ENCODE results near the gene KIF9. TPM values are rescaled to one million over a fixed set of nuclear protein-coding genes. Genes with fewer than 3 reads are reported as not detected.

The KIF9 gene
- total RNA-seq, 1 donor from 2014 or later: 6.9 TPM

DNA sequence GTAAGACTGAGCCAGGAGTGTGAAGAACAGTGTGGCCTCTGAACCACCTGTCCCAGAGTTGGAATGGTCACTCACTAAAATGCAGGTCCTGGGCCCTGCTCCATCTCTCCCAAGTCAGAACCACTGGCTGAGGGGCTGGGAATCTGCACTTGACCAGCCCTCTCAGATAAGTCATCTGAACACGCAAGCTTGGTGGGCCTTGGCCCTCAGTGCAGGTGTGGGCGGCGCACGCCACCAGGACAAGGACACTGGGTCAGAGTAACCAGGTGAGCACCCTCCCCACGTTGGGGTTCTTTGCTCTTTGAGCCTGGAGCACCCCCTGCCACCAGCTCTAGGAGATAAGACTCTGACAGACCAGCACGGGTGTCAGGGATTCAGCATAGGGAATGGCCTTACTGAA lies 42.7 kb downstream of the KIF9 start:
- no peak overlapping the region for H3K4me3 ChIP-seq
- H3K36me3 ChIP-seq: no peaks in the 10 kb centered on the region
- H3K27me3 ChIP-seq: no peaks in the 10 kb centered on the region
- no peaks in the 10 kb centered on the region for H3K9me3 ChIP-seq
- ATAC-seq (no peak), DNase-seq (peak; percentile 54)
- intact Hi-C loops (cut with DNase I): no loop called here
- no peaks in the 10 kb centered on the region for H3K4me1 ChIP-seq
- TF ChIP-seq, protein P1, sequence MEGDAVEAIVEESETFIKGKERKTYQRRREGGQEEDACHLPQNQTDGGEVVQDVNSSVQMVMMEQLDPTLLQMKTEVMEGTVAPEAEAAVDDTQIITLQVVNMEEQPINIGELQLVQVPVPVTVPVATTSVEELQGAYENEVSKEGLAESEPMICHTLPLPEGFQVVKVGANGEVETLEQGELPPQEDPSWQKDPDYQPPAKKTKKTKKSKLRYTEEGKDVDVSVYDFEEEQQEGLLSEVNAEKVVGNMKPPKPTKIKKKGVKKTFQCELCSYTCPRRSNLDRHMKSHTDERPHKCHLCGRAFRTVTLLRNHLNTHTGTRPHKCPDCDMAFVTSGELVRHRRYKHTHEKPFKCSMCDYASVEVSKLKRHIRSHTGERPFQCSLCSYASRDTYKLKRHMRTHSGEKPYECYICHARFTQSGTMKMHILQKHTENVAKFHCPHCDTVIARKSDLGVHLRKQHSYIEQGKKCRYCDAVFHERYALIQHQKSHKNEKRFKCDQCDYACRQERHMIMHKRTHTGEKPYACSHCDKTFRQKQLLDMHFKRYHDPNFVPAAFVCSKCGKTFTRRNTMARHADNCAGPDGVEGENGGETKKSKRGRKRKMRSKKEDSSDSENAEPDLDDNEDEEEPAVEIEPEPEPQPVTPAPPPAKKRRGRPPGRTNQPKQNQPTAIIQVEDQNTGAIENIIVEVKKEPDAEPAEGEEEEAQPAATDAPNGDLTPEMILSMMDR (IDR thresholded peaks at IDR 0.05): no peak
- no peak overlapping the region for H3K27ac ChIP-seq

DNA sequence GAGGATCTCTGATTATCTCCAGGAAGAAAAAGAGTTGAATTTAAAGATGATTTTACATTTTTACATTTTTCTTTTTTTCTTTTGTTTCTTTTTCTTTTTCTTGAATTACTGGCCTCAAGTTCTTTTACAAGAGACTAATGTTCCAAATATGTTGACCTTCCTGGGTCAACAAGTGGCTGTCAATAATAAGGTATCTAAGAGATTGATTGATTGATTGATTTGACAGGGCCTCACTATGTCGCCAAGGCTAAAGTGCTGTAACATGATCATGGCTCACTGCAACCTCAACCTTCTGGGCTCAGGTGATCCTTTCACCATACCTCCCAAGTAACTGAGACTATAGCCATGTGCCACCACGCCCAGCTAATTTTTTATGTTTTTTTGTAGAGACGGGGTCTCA lies 44.6 kb downstream of the KIF9 start:
- intact Hi-C loops (cut with DNase I): no loop called here
- H3K27ac ChIP-seq: no peak overlapping the region
- no peak for ATAC-seq
- H3K4me3 ChIP-seq: no peak overlapping the region
- no peaks in the 10 kb centered on the region for H3K4me1 ChIP-seq
- no peaks in the 10 kb centered on the region for H3K27me3 ChIP-seq
- H3K36me3 ChIP-seq: no peaks in the 10 kb centered on the region
- TF ChIP-seq, protein P1 (IDR thresholded peaks at IDR 0.05): no peak
- H3K9me3 ChIP-seq: no peaks in the 10 kb centered on the region
- no peak for DNase-seq

DNA sequence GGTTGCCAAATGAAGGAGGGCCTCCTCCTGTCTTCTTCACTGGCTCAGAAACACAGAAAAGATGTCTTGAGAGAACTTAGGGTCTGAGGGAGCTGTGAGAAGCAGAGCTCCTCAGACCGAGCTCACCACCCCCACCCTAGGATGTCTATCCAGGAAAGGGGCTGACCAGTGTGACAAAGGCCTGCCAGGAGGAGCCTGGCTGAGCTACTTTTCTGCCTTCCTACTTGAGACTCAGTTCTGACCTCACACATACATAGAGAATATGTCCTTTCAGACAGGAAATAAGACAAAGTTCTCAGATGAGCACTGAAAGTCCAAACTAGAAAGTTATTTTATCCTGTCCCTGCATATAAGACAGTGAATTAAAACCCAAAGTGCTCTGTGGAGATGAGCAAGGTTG lies 54.5 kb downstream of the KIF9 start:
- ATAC-seq: peak; percentile 20
- no peaks in the 10 kb centered on the region for H3K36me3 ChIP-seq

DNA sequence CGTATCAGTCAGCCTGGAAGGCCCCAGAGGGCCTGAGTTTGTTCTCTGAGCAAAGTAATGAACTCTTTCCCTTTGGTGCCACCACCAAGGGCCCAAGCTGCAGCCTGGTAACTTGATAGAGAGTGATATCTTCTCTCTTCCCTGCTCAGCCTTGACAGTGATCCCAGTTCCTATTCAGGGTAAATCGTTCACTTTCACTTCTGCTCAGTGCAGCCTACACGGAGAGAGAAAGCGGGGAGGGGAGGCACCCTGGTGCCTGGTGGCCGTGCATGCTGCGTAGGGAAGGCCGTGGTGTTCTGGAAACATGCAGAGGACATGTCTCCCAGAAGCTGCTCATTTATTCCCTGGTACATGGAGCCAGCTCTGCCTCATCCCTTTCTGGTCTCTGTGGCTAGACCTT lies 54.9 kb downstream of the KIF9 start:
- TF ChIP-seq, protein P1 (IDR thresholded peaks at IDR 0.05): no peak
- intact Hi-C loops (cut with DNase I): no loop called here
- H3K27ac ChIP-seq: no peak overlapping the region
- H3K4me1 ChIP-seq: peaks cover 7% of the 10 kb centered on the region
- H3K9me3 ChIP-seq: no peaks in the 10 kb centered on the region
- H3K27me3 ChIP-seq: no peaks in the 10 kb centered on the region
- peak; percentile 91 for ATAC-seq
- no peak overlapping the region for H3K4me3 ChIP-seq
- DNase-seq: no peak
- H3K36me3 ChIP-seq: no peaks in the 10 kb centered on the region

More for the DNA sequence above, 54.5 kb downstream of the KIF9 start:
- Histone ChIP-seq H3K4me1 (peaks cover 7% of the 10 kb centered on the region), H3K9me3 (no peaks in the 10 kb centered on the region), H3K4me3 (no peak overlapping the region), H3K27me3 (no peaks in the 10 kb centered on the region), H3K27ac (no peak overlapping the region)
- TF ChIP-seq, protein P1 (IDR thresholded peaks at IDR 0.05): no peak
- DNase-seq: no peak
- intact Hi-C loops (cut with DNase I): no loop called here

DNA sequence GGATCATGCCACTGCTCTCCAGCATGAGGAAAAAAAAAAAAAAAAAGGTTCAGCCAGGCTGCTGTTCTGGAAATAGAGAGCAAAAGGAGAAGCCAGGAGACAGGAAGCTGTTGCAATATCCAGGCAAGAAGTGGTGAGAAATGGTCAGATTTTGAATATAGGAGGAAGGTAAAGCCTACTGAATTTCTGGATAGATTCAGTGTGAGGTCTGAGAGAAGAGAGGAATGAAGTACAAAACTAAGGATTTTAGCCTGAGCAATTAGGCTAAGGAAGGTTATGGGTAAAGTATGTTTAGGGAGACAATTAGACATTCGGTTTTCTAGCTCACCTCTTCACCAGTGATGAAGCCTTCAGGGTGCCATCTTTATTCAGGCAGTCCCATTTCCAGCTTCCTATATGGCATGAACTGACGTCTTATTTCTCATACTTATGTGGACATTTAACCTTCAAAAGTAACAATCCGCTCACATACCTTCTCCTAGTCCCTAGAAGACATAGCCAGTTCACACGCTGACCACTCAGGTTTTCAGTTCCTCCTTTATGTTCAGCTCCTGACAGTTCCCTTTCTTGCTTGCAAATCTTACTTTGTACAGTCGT lies 57.2 kb downstream of the KIF9 start:
- Histone ChIP-seq H3K36me3 (no peaks in the 10 kb centered on the region), H3K27me3 (no peaks in the 10 kb centered on the region), H3K4me1 (peaks cover 7% of the 10 kb centered on the region), H3K9me3 (no peaks in the 10 kb centered on the region), H3K4me3 (no peak overlapping the region), H3K27ac (no peak overlapping the region)
- intact Hi-C loops (cut with DNase I): no loop called here
- TF ChIP-seq, protein P1 (IDR thresholded peaks at IDR 0.05): no peak
- ATAC-seq (peak; percentile 70), DNase-seq (no peak)

DNA sequence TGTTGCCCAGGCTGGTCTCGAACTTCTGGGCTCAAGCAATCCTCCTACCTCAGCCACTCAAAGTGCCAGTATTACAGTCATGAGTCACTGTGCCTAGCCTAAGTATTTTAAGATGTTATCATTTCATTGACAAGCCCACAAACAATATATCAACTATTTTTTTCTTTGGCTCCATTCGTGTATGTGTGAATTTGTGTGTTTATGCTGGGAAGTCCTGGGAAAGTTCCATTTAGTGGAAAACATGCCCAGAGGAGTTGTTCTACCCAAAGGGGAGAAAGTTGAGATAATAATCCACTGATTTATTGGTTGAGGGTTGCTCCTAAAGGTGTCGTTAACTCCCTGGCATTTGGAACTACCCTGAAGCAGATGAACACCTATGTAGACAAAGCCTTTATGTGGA lies 58.8 kb downstream of the KIF9 start:
- intact Hi-C loops (cut with DNase I): no loop called here

More for the DNA sequence above, 58.8 kb downstream of the KIF9 start:
- H3K4me3 ChIP-seq: no peak overlapping the region
- H3K4me1 ChIP-seq: peaks cover 7% of the 10 kb centered on the region
- H3K27ac ChIP-seq: no peak overlapping the region
- TF ChIP-seq, protein P1 (IDR thresholded peaks at IDR 0.05): no peak
- no peak for ATAC-seq
- no peaks in the 10 kb centered on the region for H3K9me3 ChIP-seq
- no peak for DNase-seq
- H3K36me3 ChIP-seq: no peaks in the 10 kb centered on the region
- no peaks in the 10 kb centered on the region for H3K27me3 ChIP-seq

Measured in upper lobe of right lung (tissue), 1 donor.